HepG2 (cell line): ENCODE data around the gene ERV3-1. TPM values are rescaled to one million over a fixed set of nuclear protein-coding genes. Genes with fewer than 3 reads are reported as not detected.
"Not testable (repeated sequence)": the region's sequence is repeated elsewhere in the genome, so short reads cannot be mapped to it uniquely, and the experiment has no call there.

Experiments
- ATAC-seq: fragments of 200-7000 bp; cut with Tn5 transposase; 3 replicates; pipeline ENCODE4 v1.9.1; 2020; ENCODE audit warnings: mild to moderate bottlenecking, moderate library complexity
- BruUV-seq: library from RNA; stranded (reverse); fragments of 400-500 nt; replicated peaks from 2 replicates; lab custom pipeline; 2021; lab: Mats Ljungman, UMichigan
- CTCF ChIA-PET: fragments of 300-600 bp; formaldehyde crosslinking; extraction: SDS; loops from one replicate; lab custom pipeline; 2021; ENCODE audit warnings: low total read pairs, inconsistent platforms, low intra/inter-chr PET ratio; lab: Yijun Ruan, JAX
- POLR2A ChIA-PET: fragments of 350-600 bp; sonication (Branson Sonifier 250); formaldehyde crosslinking; loops from one replicate; lab custom pipeline; 2020; ENCODE audit warnings: antibody characterized with exemption, inconsistent platforms; lab: Yijun Ruan, JAX
- DNase-seq: peaks from one replicate; pipeline ENCODE4 v3.0.0-alpha.2; 2015; ENCODE audit warnings: low spot score
- FAIRE-seq: peaks from 3 replicates; lab custom pipeline; 2011; peaks lifted over from hg19 to GRCh38; lab: Jason Lieb, UNC
- H2AFZ ChIP-seq: one replicate; pipeline ENCODE4 v1.6.1; 2011; ENCODE audit warnings: low read length, inconsistent platforms
- H3K27ac ChIP-seq: fragments of 300-600 bp; 3 replicates; pipeline ENCODE4 v1.8.0; 2011; ENCODE audit warnings: mixed run types, mild to moderate bottlenecking, mixed read lengths, low read length, inconsistent platforms; ENCODE audit not compliant: insufficient read depth; ENCODE audit errors: extremely low read length
- H3K27me3 ChIP-seq, 2 experiments: fragments of 200-600 bp in 1 of 2; 2 replicates in 1 of 2; 3 replicates in 1 of 2; pipeline versions ENCODE4 v1.6.0 to v1.8.0; 2011; ENCODE audit warnings: low read length in 2 of 2, mild to moderate bottlenecking in 2 of 2, moderate library complexity in 2 of 2, inconsistent platforms in 1 of 2; ENCODE audit not compliant: insufficient read depth in 2 of 2, control insufficient read depth in 1 of 2
- H3K36me3 ChIP-seq, 2 experiments: fragments of 200-600 bp in 1 of 2; replicated peaks in 1 of 2; 2 replicates in 1 of 2; 3 replicates in 1 of 2; pipeline versions ENCODE4 v1.5.1 to v1.8.0; 2011; ENCODE audit warnings: low read length in 2 of 2, inconsistent platforms in 1 of 2; ENCODE audit not compliant: insufficient read depth in 2 of 2, control insufficient read depth in 1 of 2
- H3K4me1 ChIP-seq: 2 replicates; pipeline ENCODE4 v1.5.1; 2012; ENCODE audit warnings: low read length, inconsistent platforms; ENCODE audit not compliant: insufficient read depth
- H3K4me2 ChIP-seq: 2 replicates; pipeline ENCODE4 v1.6.0; 2011; ENCODE audit warnings: low read depth, low read length, inconsistent platforms
- H3K4me3 ChIP-seq, 3 experiments: fragments of 200-600 bp in 1 of 3; sonication (generic), shearing (Covaris generic) in 1 of 3; replicated peaks in 1 of 3; 2 replicates each; pipeline ENCODE4 v1.5.1; 2011 to 2016; ENCODE audit warnings: low read length in 3 of 3, inconsistent platforms in 2 of 3, low read depth in 2 of 3, mild to moderate bottlenecking in 2 of 3, control low read depth in 1 of 3, mixed read lengths in 1 of 3; ENCODE audit not compliant: insufficient read depth in 1 of 3
- H3K79me2 ChIP-seq: one replicate; pipeline ENCODE4 v1.6.1; 2011; ENCODE audit warnings: low read length, inconsistent platforms; ENCODE audit not compliant: insufficient read depth
- H3K9ac ChIP-seq: 2 replicates; pipeline ENCODE4 v1.6.0; 2011; ENCODE audit warnings: mild to moderate bottlenecking, low read depth, low read length, inconsistent platforms; ENCODE audit not compliant: insufficient read depth
- H3K9me3 ChIP-seq: 2 replicates; pipeline ENCODE4 v1.5.1; 2012; ENCODE audit warnings: mild to moderate bottlenecking, low read length
- H4K20me1 ChIP-seq: 2 replicates; pipeline ENCODE4 v1.6.0; 2011; ENCODE audit warnings: inconsistent platforms, mild to moderate bottlenecking, low read length, moderate library complexity; ENCODE audit not compliant: insufficient read depth
- ZNF629 ChIP-seq: sonication (generic); formaldehyde crosslinking; conservative IDR thresholded peaks from 2 replicates; pipeline ENCODE4 v1.5.0; 2020; ENCODE audit warnings: missing genetic modification reagents
- WGBS: methylation state at CpG from one replicate; pipeline ENCODE4 v1.1.6; 2017; ENCODE audit warnings: low lambda C conversion rate; 5-methylcytosine and 5-hydroxymethylcytosine counted together
- in situ Hi-C: cut with HindIII; loops from 2 replicates; pipeline ENCODE4 v1.10.0; 2017; ENCODE audit warnings: low pct_unique_long_range_greater_than_20kb; ENCODE audit not compliant: extremely low pct_ligation_motif_present
- intact Hi-C: fragments of 100-400 bp; cut with micrococcal nuclease; formaldehyde crosslinking; loops from one replicate; pipeline ENCODE4 v1.10.0; 2022; ENCODE audit not compliant: unreplicated experiment
- polyA plus RNA-seq, 8 experiments: library from polyadenylated mRNA; depleted of rRNA in 3 of 8; stranded (reverse) in 7 of 8; unstranded in 1 of 8; fragments of >200 nt; fragmentation: Illumina TruSeq in 4 of 8; extraction: Trizol in 4 of 8; gene quantifications; 2 replicates each; pipeline versions ENCODE4 v1.2.1 to v1.2.3, GENCODE V29; 2011 to 2016; ENCODE audit warnings: low read depth in 4 of 8, missing spikeins in 1 of 8, mixed read lengths in 1 of 8; ENCODE audit not compliant: insufficient read depth in 1 of 8
- total RNA-seq, 5 experiments: library from RNA; depleted of rRNA; stranded (reverse); fragments of >200 nt; fragmentation: Illumina TruSeq; extraction: Trizol; gene quantifications; 2 replicates each; pipeline ENCODE4 v1.2.3, GENCODE V29; 2016; ENCODE audit warnings: low read depth in 1 of 5

The ERV3-1 gene
- total and polyA plus RNA-seq, 2 of the 13 experiments (the other 11 are each of a cell fraction or from before 2014, with no cell fraction given) = 20.4 to 86.3 TPM

DNA sequence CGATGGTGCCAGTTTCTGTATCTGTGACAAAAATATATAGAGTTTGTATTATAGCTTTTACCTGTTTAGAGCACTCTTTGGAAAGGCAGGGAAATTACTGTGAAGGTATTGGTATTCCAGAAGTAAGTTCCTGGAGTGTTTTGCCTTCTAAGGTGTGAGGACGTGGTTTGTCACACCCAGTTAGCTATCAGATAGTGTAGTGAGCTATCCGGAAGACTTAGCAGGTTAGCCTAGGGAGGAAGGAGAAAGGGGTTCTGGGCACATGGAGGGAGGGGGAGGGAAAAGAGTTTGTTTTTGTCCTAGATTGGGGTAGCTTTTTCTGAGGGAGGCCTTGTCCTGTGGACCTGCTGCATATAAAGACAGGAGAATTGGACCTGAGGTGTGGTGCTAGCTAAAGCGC, 39.8 kb upstream of the ERV3-1 start:
- H3K27ac ChIP-seq, BruUV-seq, FAIRE-seq, CTCF ChIA-PET, H3K9me3 ChIP-seq, H3K27me3 ChIP-seq, H3K9ac ChIP-seq, H3K4me2 ChIP-seq, intact Hi-C loops, H4K20me1 ChIP-seq, DNase-seq, H2AFZ ChIP-seq, H3K36me3 ChIP-seq, H3K4me3 ChIP-seq, H3K4me1 ChIP-seq, ATAC-seq, in situ Hi-C loops: not testable (repeated sequence)
- 88% methylated on average over 4 of the region's 4 CpGs for WGBS
- peaks cover 55% of the 10 kb centered on the region for H3K79me2 ChIP-seq
- POLR2A ChIA-PET = interaction anchor here (1.9 kb wide), 1 partner anchor 39 kb away, joined by 5 read pairs; the partner anchor contains the start of gene ERV3-1

DNA sequence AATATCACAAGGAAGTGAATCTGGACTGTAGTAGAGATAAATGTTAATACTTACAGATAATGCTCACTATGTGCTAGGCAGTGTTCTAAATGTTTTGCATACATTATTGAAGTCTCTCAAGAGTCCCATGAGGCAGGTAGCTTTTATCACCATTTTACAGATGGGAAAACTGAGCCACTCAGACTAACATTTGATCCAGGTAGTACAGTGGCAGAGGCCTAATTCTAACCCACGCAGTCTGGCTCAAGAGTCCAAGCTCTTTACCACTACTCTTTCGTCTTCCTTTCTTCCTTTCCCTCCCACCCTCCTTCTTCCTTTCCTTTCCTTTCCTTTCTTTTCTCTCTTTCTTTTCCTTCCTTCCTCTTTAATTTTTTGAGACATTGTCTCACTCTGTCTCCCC, 39.1 kb upstream of the ERV3-1 start:
- H2AFZ ChIP-seq, H3K9me3 ChIP-seq, BruUV-seq, H3K4me3 ChIP-seq, FAIRE-seq, H4K20me1 ChIP-seq, H3K27ac ChIP-seq, DNase-seq, in situ Hi-C loops, ATAC-seq, H3K9ac ChIP-seq, H3K27me3 ChIP-seq, H3K4me1 ChIP-seq, intact Hi-C loops, H3K36me3 ChIP-seq, CTCF ChIA-PET, H3K4me2 ChIP-seq: not testable (repeated sequence)
- H3K79me2 ChIP-seq = peaks cover 55% of the 10 kb centered on the region
- POLR2A ChIA-PET = interaction anchor here (1.9 kb wide), 1 partner anchor 39 kb away, joined by 5 read pairs; the partner anchor contains the start of gene ERV3-1
- WGBS = 96% methylated on average over 2 of the region's 2 CpGs
- TF ChIP-seq ZNF629 = peak; percentile 70
